HG02970 (cell line): Measurements from ENCODE around the gene UNC13A.
A peak's percentile ranks its signal among the peaks of the same experiment; 100 is the strongest.

Experiments used
- ATAC-seq: cut with Tn5 transposase; IDR thresholded peaks from one replicate; pipeline ENCODE4 v1.9.1; 2021; ENCODE audit warnings: mild to moderate bottlenecking, moderate library complexity, moderate number of reproducible peaks; ENCODE audit not compliant: unreplicated experiment, low FRiP score

The UNC13A gene

GRCh38 chr19:17687857-17688784 is at the start of gene UNC13A:
Gene UNC13A, minus strand, starts transcription at chr19:17688354. Its CDS starts 155 bp downstream, at chr19:17688199.
- no peak for ATAC-seq

GRCh38 chr19:17737690-17738153 is 49.6 kb upstream of the UNC13A start:
- ATAC-seq: no peak

GRCh38 chr19:17735410-17735809 is 47.3 kb upstream of the UNC13A start:
- no peak for ATAC-seq

- no peak for ATAC-seq
These were observed 46.0 kb upstream of the UNC13A start for GRCh38 chr19:17734146-17734545.

- no peak for ATAC-seq
These were observed 45.0 kb upstream of the UNC13A start for GRCh38 chr19:17733127-17733526.

GRCh38 chr19:17727843-17728242 is 39.7 kb upstream of the UNC13A start:
- no peak for ATAC-seq

- ATAC-seq: no peak
These were observed 39.0 kb upstream of the UNC13A start for GRCh38 chr19:17726964-17727773.

GRCh38 chr19:17726136-17726741 is 38.1 kb upstream of the UNC13A start:
- ATAC-seq: no peak

- no peak for ATAC-seq
These were observed 37.4 kb upstream of the UNC13A start for GRCh38 chr19:17725422-17726078.

GRCh38 chr19:17724655-17725054 is 36.5 kb upstream of the UNC13A start:
- ATAC-seq: no peak

GRCh38 chr19:17722655-17723240 is 34.6 kb upstream of the UNC13A start:
- ATAC-seq: no peak

- ATAC-seq: no peak
These were observed 33.7 kb upstream of the UNC13A start for GRCh38 chr19:17721821-17722220.

GRCh38 chr19:17721111-17721628 is 33.0 kb upstream of the UNC13A start:
- no peak for ATAC-seq

- no peak for ATAC-seq
These were observed 32.3 kb upstream of the UNC13A start for GRCh38 chr19:17720440-17720839.

GRCh38 chr19:17719730-17720400 is 31.7 kb upstream of the UNC13A start:
- peak; percentile 31 for ATAC-seq

- peak; percentile 80 for ATAC-seq
These were observed 31.0 kb upstream of the UNC13A start, which contains the start of gene MAP1S for GRCh38 chr19:17718947-17719711. Gene MAP1S, plus strand, starts transcription at chr19:17719480. Its CDS starts 23 bp downstream, at chr19:17719503.

GRCh38 chr19:17718550-17718946 is 30.4 kb upstream of the UNC13A start:
- no peak for ATAC-seq

- ATAC-seq: no peak
These were observed 28.3 kb upstream of the UNC13A start for GRCh38 chr19:17716309-17716929.
